ENCODE data around the gene CDC25B.
"Not testable (repeated sequence)": the region's sequence is repeated elsewhere in the genome, so short reads cannot be mapped to it uniquely, and the experiment has no call there.

CDC25B gene

DNA sequence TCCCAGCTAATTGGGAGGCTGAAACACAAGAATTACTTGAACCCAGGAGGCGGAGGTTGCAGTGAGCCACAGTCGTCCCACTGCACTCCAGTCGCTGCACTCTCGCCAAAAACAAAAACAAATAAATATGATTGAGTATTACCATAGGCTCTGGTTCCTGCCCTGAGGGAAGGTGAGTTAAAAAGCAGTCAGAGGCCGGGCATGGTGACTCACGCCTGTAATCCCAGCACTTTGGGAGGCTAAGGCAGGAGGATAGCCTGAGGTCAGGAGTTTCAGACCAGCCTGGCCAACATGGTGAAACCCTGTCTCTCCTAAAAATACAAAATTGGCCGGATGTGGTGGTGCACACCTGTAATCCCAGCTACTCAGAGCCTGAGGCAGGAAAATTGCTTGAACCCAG, 44.1 kb downstream of the CDC25B start:
- DNase-seq, result not testable (repeated sequence)

DNA sequence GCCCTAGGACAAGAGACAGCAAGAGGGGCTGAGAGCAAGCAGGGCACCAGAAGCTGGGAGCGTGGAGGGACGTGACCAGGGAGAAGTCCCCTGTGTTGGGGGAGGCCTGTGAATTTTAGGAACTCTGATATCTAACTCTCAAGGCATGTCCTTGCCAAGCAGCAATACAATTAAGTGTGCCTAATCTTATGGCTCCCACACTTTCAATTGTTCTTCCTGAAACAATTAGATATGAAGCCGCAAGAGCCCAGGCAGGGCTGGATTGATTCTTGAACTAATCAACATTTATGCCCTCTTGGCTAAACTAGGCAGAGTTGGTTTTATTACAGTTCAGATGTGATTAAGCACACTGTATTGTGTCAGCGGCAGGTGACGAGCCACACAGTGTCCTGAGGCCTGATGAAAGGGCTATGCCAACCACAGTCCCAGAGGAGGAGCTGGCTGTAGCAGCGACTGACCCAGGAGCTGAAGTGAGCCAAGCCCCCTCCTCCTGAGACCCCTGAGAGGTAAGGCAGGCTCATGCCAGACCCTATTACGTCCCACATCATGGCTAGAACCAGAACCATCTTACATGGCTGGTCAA, 46.3 kb downstream of the CDC25B start:
- no peak for DNase-seq

DNA sequence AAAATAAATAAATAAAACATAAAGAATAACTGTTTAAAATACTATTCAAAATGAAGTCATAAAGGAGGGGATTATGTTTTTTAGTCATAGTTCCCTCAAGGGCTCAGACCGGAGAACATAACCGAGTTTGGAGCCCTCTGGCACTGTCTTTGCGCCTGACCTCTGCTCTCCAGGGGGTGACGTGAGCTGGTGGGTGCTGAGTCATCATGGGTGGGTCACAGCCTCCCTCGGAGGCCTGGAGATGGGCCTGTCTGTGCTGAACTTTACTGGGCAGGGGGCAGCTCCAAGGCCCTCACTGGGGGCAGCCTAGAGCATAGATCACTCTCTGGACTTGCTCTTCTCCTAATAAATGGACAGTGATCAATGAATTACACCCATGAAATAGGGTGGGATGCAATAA, 47.4 kb downstream of the CDC25B start:
- DNase-seq, result no peak

- not testable (repeated sequence) for DNase-seq
Observed at GRCh38 chr20:3843990-3844619, 48.0 kb downstream of the CDC25B start.

- no peak for DNase-seq
Observed at GRCh38 chr20:3846378-3846739, 50.2 kb downstream of the CDC25B start.

GRCh38 chr20:3846740-3847428, 50.8 kb downstream of the CDC25B start, which contains the start of gene MAVS:
Gene MAVS, plus strand, starts transcription at chr20:3846834. Its CDS starts 7,791 bp downstream, at chr20:3854625.
- peak; percentile 92 for DNase-seq

GRCh38 chr20:3847429-3847940, 51.4 kb downstream of the CDC25B start:
- no peak for DNase-seq

DNA sequence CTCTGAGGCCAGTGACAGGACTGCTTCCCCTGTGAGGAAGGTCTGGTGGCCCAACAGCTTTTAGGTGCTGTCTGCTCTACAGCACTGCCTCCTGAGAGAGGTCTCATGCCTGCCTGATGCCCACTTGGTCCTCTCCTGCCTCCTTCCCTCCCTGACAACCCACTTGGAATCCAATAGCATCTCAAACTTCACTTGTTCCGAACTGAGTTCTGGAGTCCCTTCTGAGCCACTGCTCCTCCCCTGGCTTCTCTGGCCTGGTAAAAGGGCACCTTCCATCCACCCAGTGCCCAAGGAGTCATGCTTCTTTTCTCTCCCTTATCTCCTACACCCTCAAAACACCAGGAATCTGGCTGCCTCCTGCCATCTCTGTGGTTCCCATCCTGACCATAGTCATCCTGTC, 52.5 kb downstream of the CDC25B start:
- DNase-seq, result no peak

DNA sequence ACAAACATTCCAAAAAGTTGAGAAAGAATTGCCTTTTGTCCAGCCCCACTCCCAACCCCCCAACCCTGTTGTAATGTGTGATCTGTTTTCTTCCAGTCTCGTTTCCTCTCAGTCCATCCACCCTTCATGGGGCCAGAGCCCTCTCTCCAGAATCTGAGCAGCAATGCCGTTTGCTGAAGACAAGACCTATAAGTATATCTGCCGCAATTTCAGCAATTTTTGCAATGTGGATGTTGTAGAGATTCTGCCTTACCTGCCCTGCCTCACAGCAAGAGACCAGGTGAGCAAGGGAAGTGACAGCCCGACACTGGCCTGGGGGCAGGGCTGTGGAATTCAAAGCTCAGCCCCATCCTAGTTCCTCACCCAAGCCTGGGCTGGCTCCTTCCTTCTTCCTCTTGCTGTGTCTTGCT, 58.4 kb downstream of the CDC25B start:
- DNase-seq, result no peak
